Measurements from ENCODE around the gene KCNK7.
"Not testable (repeated sequence)": the region's sequence is repeated elsewhere in the genome, so short reads cannot be mapped to it uniquely, and the experiment has no call there.

The KCNK7 gene

DNA sequence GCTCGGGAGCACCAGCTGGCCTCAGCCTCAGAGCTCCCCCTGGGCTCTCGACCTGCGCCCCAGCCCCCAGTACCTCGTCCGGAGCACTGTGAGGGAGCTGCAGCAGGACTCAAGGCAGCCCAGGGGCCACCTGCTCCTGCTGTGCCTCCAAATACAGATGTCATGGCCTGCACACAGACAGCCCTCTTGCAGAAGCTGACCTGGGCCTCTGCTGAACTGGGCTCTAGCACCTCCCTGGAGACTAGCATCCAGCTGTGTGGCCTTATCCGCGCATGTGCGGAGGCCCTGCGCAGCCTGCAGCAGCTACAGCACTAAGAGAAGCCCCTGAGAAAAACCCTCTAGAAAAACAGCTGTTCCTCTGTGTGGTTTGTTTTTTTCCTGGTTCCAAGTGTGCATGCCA is 24.2 kb downstream of the KCNK7 start:
- no peak for DNase-seq

DNA sequence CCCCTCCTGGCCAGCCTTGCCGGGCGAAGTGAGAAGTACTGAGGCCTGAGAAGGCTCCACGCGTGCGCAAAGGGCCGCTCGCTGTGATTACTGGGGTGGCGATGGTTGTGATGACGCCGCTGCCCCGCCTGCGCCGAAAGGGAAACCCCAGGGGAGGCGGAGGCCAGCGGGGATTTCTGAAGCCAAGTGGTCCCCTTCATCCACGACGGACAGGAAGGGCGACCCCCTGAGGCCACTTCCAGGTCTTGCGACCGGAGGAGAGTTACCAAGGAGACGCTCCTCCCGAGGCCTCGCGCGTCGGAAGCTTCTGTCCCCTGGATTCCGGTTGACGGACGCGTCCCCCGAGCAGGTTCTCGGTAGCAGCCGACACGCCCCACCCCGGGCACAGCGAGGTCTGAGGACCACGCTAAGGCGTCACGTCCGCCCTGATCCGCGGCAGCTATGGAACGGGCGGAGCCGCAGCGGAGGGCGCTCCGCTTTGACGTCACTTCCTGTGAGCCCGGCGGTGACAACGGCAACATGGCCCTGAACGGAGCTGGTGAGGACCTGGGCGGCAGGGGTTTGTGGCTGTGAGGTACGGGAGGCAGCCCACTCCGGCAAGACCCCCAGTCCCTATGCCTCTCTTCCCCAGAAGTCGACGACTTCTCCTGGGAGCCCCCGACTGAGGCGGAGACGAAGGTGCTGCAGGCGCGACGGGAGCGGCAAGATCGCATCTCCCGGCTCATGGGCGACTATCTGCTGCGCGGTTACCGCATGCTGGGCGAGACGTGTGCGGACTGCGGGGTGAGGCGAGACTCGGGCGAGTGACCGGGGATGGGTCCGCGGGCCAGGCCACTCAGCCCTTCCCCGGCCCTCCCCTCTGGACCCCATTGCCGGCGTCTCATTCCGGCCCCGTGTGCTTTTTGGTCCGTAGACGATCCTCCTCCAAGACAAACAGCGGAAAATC is 25.4 kb downstream of the KCNK7 start, which contains the start of gene ZNRD2:
TSS of gene ZNRD2 (plus strand) at position 505 of the 946 bp plus-strand sequence. CDS start at position 520, 15 bp downstream.
- peak; percentile 67 for DNase-seq

DNA sequence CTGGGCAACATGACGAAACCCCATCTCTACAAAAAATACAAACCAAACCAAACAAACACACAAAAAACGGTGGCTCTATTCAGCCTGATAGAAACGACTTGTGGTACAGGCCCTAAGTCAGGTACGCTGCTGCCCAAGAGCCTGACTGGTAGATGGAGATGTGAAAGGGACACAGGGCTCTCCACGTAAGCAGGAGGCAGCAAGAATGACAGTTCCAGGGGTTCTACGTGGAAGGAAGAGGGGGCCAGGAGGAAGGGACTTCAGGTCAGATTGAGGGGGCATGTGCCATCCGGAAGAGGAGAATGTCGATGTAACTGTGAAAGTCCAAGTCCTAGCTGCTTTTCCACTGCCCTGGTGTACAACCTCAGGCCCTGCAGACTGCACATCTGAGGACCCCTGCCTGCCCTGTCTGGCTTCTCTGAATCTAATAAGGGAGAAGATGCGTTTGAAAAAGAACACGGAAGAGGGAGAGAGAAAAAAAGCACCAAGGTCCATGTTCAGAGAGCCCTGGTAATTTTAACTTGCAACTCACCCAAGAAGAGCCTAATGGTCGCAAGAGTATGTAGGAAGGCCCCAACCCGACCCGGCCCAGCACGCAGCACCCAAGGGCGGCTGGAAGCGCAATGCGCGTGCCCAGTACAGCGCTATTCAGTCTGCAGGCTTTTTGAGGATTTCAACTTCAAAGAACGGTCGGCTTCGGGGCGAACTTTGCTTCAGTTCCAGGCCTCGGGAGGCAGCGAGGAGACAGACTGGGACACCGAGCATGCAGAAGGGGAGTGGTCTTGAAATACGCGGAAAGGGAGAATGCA is 26.2 kb downstream of the KCNK7 start:
- no peak for DNase-seq

DNA sequence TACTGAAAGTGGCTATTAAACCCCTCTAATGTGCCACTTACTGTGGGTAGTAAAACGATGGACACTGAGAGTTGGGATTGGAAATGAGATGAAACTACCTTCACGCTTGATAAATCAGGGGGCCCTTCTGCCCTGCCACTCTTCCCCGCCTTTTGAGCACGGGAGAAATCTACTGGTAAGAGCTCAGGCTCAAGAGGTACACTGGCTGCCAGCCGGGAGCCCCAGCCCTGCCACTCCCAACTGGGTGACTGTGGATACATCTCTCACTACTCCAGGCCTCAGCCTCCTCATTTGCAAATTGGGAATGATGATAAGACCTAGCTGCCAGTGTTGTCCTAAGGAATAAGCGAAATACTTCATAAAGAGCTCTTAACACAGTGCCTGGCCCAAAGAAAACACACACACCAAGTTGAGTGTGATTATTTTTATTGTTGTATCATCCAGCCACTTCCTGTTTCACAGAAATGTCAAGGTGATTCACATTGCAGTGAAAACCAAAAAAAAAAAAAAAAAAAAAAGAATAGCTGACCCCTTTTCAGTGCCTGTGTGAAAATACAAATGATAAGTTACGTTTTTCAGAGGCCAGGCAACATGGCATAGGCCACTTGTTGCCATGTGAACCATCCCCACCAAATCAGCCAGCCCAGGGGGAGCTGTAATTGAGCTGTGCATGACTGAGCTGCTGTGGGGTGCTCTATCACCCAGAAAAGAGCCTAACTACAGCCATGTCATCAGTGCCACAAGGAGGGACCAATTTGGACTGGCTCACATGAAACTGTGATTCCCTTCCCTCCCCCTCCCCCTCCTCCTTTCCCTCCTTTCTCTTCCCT is 29.8 kb downstream of the KCNK7 start:
- no peak for DNase-seq

DNA sequence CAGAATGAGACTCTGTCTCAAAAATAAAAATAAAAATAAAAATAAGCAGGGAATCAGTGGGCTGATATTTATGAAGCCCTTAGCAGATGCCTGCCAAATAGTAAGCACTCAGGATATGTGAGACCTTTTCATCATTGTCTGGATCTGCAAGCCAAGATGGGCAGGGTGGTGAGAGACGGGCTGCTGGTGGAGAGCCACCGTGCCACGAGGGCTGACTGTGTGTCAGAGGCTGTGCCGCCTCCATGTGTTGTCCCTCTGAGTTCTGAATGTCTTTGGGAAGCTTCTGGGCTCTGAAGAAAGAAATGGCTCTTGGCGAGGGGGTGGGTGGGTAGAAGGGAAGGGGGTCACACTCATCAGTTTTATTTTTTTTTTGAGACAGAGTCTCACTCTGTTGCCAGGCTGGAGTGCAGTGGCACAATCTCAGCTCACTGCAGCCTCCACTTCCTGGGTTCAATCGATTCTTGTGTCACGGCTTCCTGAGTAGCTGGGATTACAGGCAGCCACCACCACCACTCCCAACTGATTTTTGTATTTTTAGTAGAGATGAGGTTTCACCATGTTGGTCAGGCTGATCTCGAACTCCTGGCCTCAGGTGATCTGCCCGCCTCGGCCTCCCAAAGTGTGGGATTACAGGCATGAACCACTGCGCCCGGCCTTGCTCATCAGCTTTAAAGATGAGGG is 30.6 kb downstream of the KCNK7 start:
- not testable (repeated sequence) for DNase-seq

DNA sequence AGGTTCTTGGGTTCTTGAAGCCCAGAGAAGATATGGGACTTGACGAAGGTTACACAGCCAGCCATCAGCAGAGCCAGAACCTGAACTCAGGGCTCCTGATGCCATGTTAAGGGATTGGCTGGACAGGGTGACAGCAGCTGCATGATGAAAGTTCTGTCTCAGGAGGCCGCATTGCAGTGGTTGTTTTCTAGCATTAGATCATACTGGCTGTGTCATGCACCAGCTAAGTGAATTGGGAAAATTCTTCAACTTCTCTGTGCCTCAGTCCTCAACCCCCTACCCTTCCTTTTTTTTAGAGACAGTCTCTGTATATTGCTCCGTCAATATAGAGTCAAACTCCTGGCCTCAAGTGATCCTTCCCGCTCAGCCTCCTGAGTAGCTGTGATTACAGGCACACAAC is 32.0 kb downstream of the KCNK7 start:
- no peak for DNase-seq

DNA sequence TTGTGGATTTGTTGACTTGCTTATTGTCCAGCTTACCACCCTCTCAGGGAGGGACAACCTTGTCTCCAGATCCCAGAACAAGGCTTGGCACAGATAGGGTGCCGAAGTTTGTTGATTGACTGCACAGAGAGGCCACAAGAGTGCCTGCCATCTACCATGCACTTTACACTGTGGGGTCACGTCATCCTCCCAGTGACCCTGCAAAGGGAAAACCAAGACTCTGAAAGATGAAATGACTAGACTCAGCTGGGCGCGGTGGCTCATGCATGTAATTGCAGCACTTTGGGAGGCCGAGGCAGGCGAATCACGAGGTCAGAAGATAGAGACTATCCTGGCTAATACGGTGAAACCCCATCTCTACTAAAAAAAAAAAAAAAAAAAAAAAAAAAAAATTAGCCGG is 32.8 kb downstream of the KCNK7 start:
- no peak for DNase-seq

DNA sequence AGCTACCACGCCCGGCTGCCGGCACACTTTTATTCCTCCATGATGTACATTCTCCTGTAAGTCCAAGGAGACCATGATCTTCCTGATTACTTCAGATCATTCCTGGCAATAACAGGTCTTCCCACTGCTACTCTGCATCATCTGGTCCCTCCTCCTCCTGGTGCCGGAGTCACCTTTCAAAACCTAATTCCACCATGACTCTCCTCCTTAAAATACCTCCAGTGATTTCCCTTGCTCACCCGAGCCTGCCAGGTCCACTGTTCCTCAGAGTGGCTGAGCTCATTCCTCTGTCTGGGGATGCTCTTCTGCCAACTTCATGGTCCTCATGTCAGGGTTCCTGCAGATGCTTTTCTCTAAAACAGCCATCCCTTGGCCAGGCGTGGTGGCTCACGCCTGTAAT is 33.6 kb downstream of the KCNK7 start:
- DNase-seq: no peak

DNA sequence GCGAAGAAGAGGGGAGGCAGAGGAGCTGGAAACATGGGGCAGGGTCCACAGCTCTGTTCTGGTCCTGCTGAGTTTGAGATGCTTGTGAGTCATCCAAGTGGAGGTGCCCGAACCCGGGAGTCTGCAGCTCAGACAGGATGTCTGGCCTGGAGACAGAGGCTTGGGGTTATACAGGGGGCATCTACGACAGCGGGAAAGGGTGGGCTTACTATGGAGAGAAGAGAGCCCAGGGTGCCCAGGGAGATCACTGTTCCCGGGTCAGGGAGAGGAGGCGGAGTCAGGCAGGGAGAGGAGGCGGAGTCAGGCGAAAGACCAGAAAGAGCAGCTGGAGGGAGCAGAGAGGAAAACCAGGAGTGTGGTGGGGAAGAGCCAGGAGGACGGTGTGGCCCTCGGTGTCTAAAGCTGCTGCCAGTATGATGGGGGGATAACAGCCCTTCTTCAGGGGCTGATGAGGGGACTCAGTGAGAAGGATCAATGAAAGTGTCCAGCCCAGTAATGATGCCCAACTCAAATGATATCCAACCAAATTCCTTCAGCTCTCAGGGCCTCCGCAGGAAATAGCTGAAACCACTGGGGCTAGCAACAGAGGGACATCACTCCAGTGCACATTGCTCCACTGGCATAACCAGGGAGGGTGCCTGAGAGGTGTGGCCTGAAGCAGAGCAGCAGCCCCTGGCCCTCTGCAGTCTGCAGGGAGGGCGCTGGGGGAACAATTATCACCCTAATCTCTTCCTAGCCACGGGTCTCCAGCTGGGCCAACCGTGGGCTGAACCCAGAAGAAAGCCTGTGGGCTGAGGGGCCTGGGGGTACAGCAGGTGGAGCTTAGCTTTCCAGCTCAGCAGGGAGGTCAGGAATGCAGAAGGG is 34.8 kb downstream of the KCNK7 start:
- no peak for DNase-seq

DNA sequence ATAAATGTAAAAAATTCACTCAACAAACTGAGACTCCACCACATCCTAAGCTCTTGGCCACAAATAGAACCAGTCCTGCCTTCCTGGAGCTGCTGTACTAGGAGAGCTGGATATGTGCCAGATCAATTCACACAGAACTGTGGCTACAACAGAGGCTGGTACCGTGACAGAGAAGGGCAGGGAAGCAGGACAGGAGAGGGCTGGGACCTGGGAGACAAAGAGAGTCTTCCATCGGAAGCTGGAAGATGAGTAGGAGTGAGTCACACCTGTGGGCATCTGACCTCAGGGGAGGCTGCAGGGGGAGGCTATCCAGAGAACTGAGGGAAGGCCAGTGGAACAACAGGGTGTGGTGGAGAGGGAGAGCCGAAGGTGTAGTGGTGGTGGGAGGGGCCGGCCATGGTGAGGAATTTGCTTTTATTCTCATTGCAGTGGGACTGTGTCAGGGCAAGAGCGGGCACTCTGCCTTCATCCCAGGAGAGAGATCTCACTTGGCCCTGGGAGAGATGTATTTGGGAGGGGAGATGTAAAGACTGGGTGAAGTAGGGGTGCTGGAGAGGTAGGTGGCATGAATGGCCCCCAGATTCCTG is 35.6 kb downstream of the KCNK7 start:
- no peak for DNase-seq

DNA sequence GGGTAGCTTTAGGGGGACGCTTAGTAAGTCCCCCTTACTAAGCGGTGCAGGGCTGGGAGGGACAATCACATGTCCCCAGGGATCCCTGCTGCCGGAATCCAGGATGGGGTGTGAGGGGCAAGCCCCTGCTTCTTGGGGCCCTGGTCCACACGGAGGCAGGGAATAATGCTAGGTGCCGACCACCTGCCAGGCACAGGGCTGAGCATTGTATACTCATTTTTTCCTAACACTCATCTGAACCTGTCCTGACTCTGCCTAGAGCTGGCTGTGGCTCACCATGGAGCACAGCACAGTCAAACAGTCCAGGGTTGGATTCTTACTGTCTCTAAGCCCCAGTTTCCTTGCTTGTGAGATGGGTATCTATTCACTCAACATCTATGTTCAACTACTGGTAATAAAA is 36.1 kb downstream of the KCNK7 start:
- no peak for DNase-seq

DNA sequence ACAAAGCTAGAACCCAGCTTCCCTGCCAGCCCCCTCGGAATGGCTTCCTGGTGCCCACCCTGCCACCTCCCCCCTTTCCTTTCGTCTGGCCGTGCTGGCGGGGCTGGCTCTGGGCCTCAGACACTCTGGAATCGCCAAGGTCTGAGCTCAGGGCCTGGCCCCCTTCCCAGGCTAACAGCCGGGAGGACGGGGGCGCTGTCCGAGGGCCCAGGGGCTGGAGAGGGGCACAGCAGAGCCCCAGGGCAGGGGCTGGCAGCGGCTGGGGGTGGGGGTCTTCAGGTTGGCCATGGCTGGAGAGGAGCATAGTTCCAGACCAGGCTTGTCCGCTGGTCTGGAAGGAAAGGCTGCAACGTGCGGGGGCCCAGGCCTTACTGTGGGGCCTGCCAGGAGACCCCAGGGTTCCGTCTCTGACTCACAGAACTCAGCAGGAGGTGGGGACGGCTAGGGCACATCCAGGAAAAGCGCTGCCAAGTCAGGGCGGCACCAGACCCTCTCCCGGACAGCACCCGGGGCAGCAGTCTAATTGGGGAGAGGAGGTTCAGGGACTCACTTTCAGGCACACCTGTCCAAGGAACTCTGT is 36.6 kb downstream of the KCNK7 start:
- no peak for DNase-seq

DNA sequence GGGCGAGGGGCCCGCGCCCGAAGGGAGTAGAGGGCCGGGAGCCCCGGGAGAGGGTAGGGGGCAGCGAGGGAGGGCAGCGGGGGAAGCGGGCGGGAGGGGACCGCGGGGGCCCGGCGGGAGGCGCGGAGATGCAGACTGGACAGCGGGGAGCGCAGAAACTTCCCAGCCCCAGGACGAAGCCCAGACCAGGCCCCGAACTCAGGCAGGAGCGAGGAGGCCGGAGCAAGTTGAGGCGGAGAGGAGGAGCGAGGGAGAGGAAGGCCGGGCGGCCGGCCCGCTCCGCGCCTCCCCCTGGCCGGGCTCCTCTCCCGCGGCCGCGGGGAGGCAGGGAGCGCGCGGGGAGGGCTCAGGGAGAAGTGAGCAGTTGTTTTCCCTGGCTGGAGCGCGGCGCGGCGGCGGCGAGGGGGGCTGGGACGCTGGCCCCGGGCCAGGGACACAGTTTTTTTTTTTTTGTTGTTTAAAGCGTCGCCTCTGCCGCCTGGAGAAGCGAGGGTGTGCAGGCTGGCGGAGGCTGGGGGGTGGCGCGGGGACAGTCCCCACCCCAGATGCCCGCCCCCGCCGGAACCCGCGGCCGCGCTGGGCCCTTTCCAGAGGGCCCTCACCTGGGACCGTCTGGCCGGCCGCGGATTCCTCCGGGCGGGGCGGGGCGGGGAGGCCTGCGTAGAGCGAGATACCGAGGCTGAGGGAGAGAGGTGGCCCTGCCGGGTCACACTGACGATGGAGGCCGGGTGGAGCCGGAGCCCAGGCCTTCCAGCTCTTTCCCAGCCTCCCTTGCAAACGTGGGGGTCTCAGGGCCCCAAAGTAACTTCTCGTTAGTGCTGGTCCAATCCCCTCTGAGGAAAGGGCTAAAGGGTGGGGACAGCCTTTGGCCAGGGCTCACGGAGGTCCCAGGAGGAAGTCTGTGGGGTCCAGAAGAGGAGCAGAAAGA is 37.3 kb downstream of the KCNK7 start, which contains the start of gene LTBP3:
TSS of gene LTBP3 (minus strand) at position 358 of the 928 bp plus-strand sequence. CDS start 400 bp downstream, outside the sequence.
- DNase-seq: no peak

DNA sequence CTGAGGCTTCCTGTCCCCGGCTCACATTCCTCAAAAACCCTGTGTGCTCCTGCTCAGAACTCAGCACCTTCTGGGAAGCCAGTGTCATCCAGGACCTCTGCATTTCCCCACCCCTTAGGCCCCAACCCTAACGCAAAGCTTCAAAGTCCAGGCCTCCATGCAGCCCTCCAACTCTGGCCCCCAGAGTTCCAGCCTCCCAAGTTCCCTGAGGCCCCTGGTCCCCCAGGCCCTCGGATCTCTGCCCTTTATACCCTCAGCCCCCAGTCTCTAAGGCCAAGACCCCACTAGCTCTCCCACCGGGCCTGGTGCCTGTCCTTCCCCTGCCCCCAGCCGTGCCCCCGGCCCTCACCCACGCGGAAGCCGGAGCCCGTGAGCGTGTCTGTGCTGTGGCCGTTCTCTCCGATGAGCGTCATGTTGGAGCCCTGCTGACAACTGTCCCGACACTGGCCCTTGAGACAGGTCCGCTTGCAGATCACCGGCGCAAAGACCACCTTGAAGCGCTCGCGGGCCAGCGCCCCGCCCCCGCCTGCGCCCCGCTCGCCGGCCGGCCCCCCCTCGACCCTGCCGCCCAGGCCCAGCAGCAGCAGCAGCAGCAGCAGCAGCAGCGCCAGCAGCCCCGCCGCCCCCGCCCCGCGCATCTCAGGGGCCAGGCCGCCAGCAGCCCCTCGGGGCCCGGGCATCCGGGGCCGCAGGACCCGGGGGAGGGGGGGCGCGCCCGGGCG is 38.2 kb downstream of the KCNK7 start:
- no peak for DNase-seq

DNA sequence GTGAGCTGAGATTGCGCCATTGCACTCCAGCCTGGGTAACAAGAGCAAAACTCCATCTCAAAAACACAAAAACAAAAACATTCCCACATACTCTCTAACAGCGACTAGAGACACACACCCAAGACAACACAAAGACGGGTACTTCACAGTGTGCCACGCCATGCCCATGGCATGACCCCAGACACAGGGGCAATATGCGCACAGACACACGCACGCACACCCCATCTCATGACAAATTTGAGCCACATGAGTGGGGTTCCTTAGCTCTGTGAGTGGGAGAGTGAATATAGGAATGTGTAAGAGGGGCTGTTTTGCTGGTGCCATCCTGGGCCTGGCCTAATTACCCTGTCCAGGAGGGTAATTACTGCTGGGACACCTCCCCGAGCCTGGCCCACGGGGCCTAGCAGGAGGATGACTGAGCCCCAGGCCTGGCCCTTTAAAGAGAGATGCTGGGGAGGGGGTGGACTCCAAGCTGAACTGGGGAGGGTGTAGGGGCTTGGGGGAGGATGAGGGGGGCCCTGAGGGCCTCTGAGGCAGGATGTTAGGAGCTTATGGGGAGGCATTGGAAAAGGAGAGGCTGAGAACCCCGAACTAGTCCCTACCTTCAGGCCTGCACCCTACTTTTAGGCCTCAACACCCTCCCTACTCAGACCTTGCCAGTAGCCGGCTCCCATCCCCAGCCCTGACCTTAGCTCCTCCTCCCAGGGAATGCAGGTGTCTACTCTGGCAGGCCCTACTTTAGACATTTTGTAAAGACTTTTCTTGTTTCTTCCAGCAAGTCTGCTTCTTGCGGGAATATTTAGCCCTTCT is 38.9 kb downstream of the KCNK7 start:
- no peak for DNase-seq

DNA sequence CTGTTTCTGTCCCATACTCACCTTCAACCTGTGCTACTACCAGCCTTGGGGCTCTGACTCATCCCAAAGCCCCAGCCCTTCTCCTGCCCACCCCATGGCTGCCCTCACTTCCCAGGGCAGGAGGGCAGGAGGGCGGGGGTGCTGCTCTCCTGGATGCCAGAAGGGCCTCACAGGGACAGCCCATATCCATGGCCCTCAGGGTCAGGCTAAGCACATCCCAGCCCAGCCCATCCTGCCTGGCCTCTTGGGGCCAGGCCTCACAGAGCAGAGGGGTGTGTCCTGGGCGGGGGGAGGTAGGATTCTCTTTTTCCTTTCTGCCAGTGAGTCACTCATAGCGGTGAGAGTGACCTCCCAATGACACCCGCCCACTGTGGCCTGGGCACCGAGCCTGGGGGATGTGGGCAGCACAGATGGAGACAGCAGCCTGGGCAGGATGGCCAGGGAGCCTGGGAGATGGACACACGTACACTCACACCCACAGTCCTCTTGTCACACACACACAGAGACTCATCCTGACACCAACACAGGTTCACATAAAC is 39.8 kb downstream of the KCNK7 start:
- DNase-seq: no peak

DNA sequence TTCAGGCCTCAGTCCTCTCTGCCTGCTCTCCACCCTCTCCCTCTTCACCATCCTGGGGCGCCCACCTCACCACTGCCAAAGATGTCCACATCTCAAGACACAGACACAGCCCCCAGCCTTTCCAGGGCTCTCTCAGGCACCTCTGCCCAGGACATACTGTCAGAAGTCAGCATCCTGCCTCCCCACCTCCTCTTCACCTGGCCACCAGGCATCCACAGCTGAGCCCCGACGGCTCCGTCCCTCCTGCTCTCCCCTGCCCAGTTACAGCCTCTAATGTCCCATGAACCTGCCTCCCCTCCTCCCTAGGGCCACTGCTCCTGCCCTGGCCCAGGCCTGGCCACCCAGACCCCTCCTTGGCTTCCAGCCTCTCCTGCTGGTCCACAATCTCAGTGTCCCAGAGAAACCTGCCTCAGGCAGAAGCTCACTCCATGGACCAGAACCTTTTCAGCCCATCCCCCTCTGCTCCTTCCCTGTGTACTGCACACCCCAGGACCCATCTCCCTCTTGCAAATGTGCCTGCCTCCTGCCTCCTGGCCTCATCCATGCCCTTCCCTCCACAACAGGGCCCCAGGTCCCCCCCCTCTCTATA is 40.7 kb downstream of the KCNK7 start:
- DNase-seq: no peak

Measured in NCI-H1436 treated with DMSO at 0.1 percent for 48 hours (cell line).